Measurements from ENCODE around the gene DCTN1.

The DCTN1 gene

GRCh38 chr2:74393525-74393924, 13.4 kb upstream of the DCTN1 start:
- peaks cover 19% of the 10 kb centered on the region for H4K20me1 ChIP-seq (ENCODE audit: insufficient read depth, low read length, poor library complexity, severe bottlenecking)
- no peak overlapping the region for H3K4me2 ChIP-seq (ENCODE audit: low read depth, low read length, poor library complexity, severe bottlenecking)
- H3K36me3 ChIP-seq (ENCODE audit: insufficient read depth, low read length), result no peaks in the 10 kb centered on the region
- TF ChIP-seq EZH2phosphoT487 (IDR thresholded peaks at IDR 0.05; ENCODE audit: borderline replicate concordance), result no peak
- no peaks in the 10 kb centered on the region for H3K9me3 ChIP-seq (ENCODE audit: insufficient read depth, low read depth, low read length)
- H3K27me3 ChIP-seq (ENCODE audit: insufficient read depth, low read length, poor library complexity, severe bottlenecking), result no peaks in the 10 kb centered on the region
- no peaks in the 10 kb centered on the region for H3K9me2 ChIP-seq (replicated peaks; ENCODE audit: low read depth, low read length)
- H3K9ac ChIP-seq (ENCODE audit: low read depth, low read length, poor library complexity, severe bottlenecking), result no peak overlapping the region
- peaks cover 31% of the 10 kb centered on the region for H3K79me2 ChIP-seq (ENCODE audit: insufficient read depth, low read length)
- no peak overlapping the region for H2AFZ ChIP-seq (ENCODE audit: low read length)
- H3K4me3 ChIP-seq (ENCODE audit: low read length, poor library complexity, severe bottlenecking), result no peak overlapping the region
- H3K4me1 ChIP-seq (ENCODE audit: insufficient read depth, low read length, poor library complexity, severe bottlenecking), result peaks cover 27% of the 10 kb centered on the region
- no peaks in the 10 kb centered on the region for H3F3A ChIP-seq (ENCODE audit: low read depth)

- H3K9me3 ChIP-seq (ENCODE audit: insufficient read depth, low read depth, low read length), result no peaks in the 10 kb centered on the region
- H3K9me2 ChIP-seq (replicated peaks; ENCODE audit: low read depth, low read length), result no peaks in the 10 kb centered on the region
- peak overlapping the region; percentile 96 for H2AFZ ChIP-seq (ENCODE audit: low read length)
- no peaks in the 10 kb centered on the region for H3K27me3 ChIP-seq (ENCODE audit: insufficient read depth, low read length, poor library complexity, severe bottlenecking)
- no peaks in the 10 kb centered on the region for H3K36me3 ChIP-seq (ENCODE audit: insufficient read depth, low read length)
- no peaks in the 10 kb centered on the region for H3F3A ChIP-seq (ENCODE audit: low read depth)
- peak overlapping the region; percentile 83 for H3K4me2 ChIP-seq (ENCODE audit: low read depth, low read length, poor library complexity, severe bottlenecking)
- peak overlapping the region; percentile 96 for H3K4me3 ChIP-seq (ENCODE audit: low read length, poor library complexity, severe bottlenecking)
- H3K79me2 ChIP-seq (ENCODE audit: insufficient read depth, low read length), result peaks cover 37% of the 10 kb centered on the region
- peak overlapping the region; percentile 89 for H3K9ac ChIP-seq (ENCODE audit: low read depth, low read length, poor library complexity, severe bottlenecking)
- peaks cover 38% of the 10 kb centered on the region for H3K4me1 ChIP-seq (ENCODE audit: insufficient read depth, low read length, poor library complexity, severe bottlenecking)
- peaks cover 19% of the 10 kb centered on the region for H4K20me1 ChIP-seq (ENCODE audit: insufficient read depth, low read length, poor library complexity, severe bottlenecking)
- TF ChIP-seq CTCF (conservative IDR thresholded peaks at IDR 0.05; ENCODE audit: low read length) (no peak), EZH2phosphoT487 (IDR thresholded peaks at IDR 0.05; ENCODE audit: borderline replicate concordance) (no peak)
These were observed 12.3 kb upstream of the DCTN1 start for GRCh38 chr2:74392449-74392743.

- H3K36me3 ChIP-seq (ENCODE audit: insufficient read depth, low read length), result no peaks in the 10 kb centered on the region
- no peaks in the 10 kb centered on the region for H3K27me3 ChIP-seq (ENCODE audit: insufficient read depth, low read length, poor library complexity, severe bottlenecking)
- H4K20me1 ChIP-seq (ENCODE audit: insufficient read depth, low read length, poor library complexity, severe bottlenecking), result peaks cover 19% of the 10 kb centered on the region
- H3K9me2 ChIP-seq (replicated peaks; ENCODE audit: low read depth, low read length), result no peaks in the 10 kb centered on the region
- H3K9me3 ChIP-seq (ENCODE audit: insufficient read depth, low read depth, low read length), result no peaks in the 10 kb centered on the region
- TF ChIP-seq CTCF (conservative IDR thresholded peaks at IDR 0.05; ENCODE audit: low read length) (peak; percentile 94), EZH2phosphoT487 (IDR thresholded peaks at IDR 0.05; ENCODE audit: borderline replicate concordance) (no peak)
- peaks cover 39% of the 10 kb centered on the region for H3K4me1 ChIP-seq (ENCODE audit: insufficient read depth, low read length, poor library complexity, severe bottlenecking)
- peaks cover 37% of the 10 kb centered on the region for H3K79me2 ChIP-seq (ENCODE audit: insufficient read depth, low read length)
- peak overlapping the region; percentile 83 for H3K4me2 ChIP-seq (ENCODE audit: low read depth, low read length, poor library complexity, severe bottlenecking)
- peak overlapping the region; percentile 96 for H3K4me3 ChIP-seq (ENCODE audit: low read length, poor library complexity, severe bottlenecking)
- peak overlapping the region; percentile 96 for H2AFZ ChIP-seq (ENCODE audit: low read length)
- H3F3A ChIP-seq (ENCODE audit: low read depth), result no peaks in the 10 kb centered on the region
- peak overlapping the region; percentile 89 for H3K9ac ChIP-seq (ENCODE audit: low read depth, low read length, poor library complexity, severe bottlenecking)
These were observed 11.7 kb upstream of the DCTN1 start for GRCh38 chr2:74391580-74392448.

- Histone ChIP-seq H3K4me2 (ENCODE audit: low read depth, low read length, poor library complexity, severe bottlenecking) (peak overlapping the region; percentile 83), H2AFZ (ENCODE audit: low read length) (peak overlapping the region; percentile 96), H3K27me3 (ENCODE audit: insufficient read depth, low read length, poor library complexity, severe bottlenecking) (no peaks in the 10 kb centered on the region), H3K9me2 (replicated peaks; ENCODE audit: low read depth, low read length) (no peaks in the 10 kb centered on the region), H3K9ac (ENCODE audit: low read depth, low read length, poor library complexity, severe bottlenecking) (peak overlapping the region; percentile 89), H4K20me1 (ENCODE audit: insufficient read depth, low read length, poor library complexity, severe bottlenecking) (peaks cover 19% of the 10 kb centered on the region), H3K36me3 (ENCODE audit: insufficient read depth, low read length) (no peaks in the 10 kb centered on the region), H3K9me3 (ENCODE audit: insufficient read depth, low read depth, low read length) (no peaks in the 10 kb centered on the region), H3K4me1 (ENCODE audit: insufficient read depth, low read length, poor library complexity, severe bottlenecking) (peaks cover 39% of the 10 kb centered on the region), H3K4me3 (ENCODE audit: low read length, poor library complexity, severe bottlenecking) (peak overlapping the region; percentile 96), H3F3A (ENCODE audit: low read depth) (no peaks in the 10 kb centered on the region), H3K79me2 (ENCODE audit: insufficient read depth, low read length) (peaks cover 39% of the 10 kb centered on the region)
- no peak for TF ChIP-seq EZH2phosphoT487 (IDR thresholded peaks at IDR 0.05; ENCODE audit: borderline replicate concordance)
- no peak for TF ChIP-seq CTCF (conservative IDR thresholded peaks at IDR 0.05; ENCODE audit: low read length)
These were observed 11.1 kb upstream of the DCTN1 start for GRCh38 chr2:74391209-74391579.

All from Loucy (cell line).